ENCODE results near the gene GBGT1. TPM values are rescaled to one million over a fixed set of nuclear protein-coding genes. Genes with fewer than 3 reads are reported as not detected.

The GBGT1 gene
- total and polyA plus RNA-seq, 2 donors (not counting 1 experiment from before 2014, with no cell fraction given) = 2.6 to 4.1 TPM

GRCh38 chr9:133103987-133104505 is 59.7 kb downstream of the GBGT1 start:
- H3K36me3 ChIP-seq (ENCODE audit: control insufficient read depth, insufficient read depth, low read length) = peaks cover 32% of the 10 kb centered on the region
- H3K27me3 ChIP-seq (ENCODE audit: control insufficient read depth, insufficient read depth, low read length) = no peaks in the 10 kb centered on the region
- no peak overlapping the region for H3K27ac ChIP-seq (ENCODE audit: insufficient read depth, low read length)
- no peaks in the 10 kb centered on the region for H3K4me1 ChIP-seq (ENCODE audit: control insufficient read depth, extremely low read depth, insufficient read depth, low read length)
- TF ChIP-seq EZH2 (IDR thresholded peaks at IDR 0.05; ENCODE audit: low read length, missing control alignments) = no peak
- TF ChIP-seq, protein P1, sequence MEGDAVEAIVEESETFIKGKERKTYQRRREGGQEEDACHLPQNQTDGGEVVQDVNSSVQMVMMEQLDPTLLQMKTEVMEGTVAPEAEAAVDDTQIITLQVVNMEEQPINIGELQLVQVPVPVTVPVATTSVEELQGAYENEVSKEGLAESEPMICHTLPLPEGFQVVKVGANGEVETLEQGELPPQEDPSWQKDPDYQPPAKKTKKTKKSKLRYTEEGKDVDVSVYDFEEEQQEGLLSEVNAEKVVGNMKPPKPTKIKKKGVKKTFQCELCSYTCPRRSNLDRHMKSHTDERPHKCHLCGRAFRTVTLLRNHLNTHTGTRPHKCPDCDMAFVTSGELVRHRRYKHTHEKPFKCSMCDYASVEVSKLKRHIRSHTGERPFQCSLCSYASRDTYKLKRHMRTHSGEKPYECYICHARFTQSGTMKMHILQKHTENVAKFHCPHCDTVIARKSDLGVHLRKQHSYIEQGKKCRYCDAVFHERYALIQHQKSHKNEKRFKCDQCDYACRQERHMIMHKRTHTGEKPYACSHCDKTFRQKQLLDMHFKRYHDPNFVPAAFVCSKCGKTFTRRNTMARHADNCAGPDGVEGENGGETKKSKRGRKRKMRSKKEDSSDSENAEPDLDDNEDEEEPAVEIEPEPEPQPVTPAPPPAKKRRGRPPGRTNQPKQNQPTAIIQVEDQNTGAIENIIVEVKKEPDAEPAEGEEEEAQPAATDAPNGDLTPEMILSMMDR (conservative IDR thresholded peaks at IDR 0.05 in 1 of 2, IDR thresholded peaks at IDR 0.05 in 1 of 2; ENCODE audit: low read depth in 1 of 2, low read length in 2 of 2) = no peak
- no peaks in the 10 kb centered on the region for H4K20me1 ChIP-seq (ENCODE audit: control insufficient read depth, extremely low read depth, insufficient read depth, low read length)
- H3K4me2 ChIP-seq (ENCODE audit: extremely low read depth, insufficient read depth, low read length) = no peak overlapping the region
- H3K9me3 ChIP-seq (ENCODE audit: control insufficient read depth, insufficient read depth, low read depth, low read length) = no peaks in the 10 kb centered on the region
- H3K4me3 ChIP-seq (replicated peaks in 1 of 4; ENCODE audit: control extremely low read depth in 1 of 4, insufficient read depth in 1 of 4, low read depth in 3 of 4, low read length in 4 of 4) = no peak overlapping the region
- no peak overlapping the region for H2AFZ ChIP-seq (ENCODE audit: low read length)
- DNase-seq (ENCODE audit: low read depth in 2 of 2) = no peak
- H3K79me2 ChIP-seq (ENCODE audit: control insufficient read depth, insufficient read depth, low read length) = no peaks in the 10 kb centered on the region
- no peak overlapping the region for H3K9ac ChIP-seq (ENCODE audit: insufficient read depth, low read length)

GRCh38 chr9:133103183-133103986 is 60.3 kb downstream of the GBGT1 start:
- TF ChIP-seq EZH2 (IDR thresholded peaks at IDR 0.05; ENCODE audit: low read length, missing control alignments) = no peak
- TF ChIP-seq, protein P1 (conservative IDR thresholded peaks at IDR 0.05 in 1 of 2, IDR thresholded peaks at IDR 0.05 in 1 of 2; ENCODE audit: low read depth in 1 of 2, low read length in 2 of 2) = peak; percentile 84 to 93
- no peak overlapping the region for H3K27ac ChIP-seq (ENCODE audit: insufficient read depth, low read length)

More at GRCh38 chr9:133103183-133103986, 60.3 kb downstream of the GBGT1 start:
- Histone ChIP-seq H3K27me3 (ENCODE audit: control insufficient read depth, insufficient read depth, low read length) (no peaks in the 10 kb centered on the region), H3K36me3 (ENCODE audit: control insufficient read depth, insufficient read depth, low read length) (peaks cover 35% of the 10 kb centered on the region), H3K4me2 (ENCODE audit: extremely low read depth, insufficient read depth, low read length) (no peak overlapping the region), H3K4me1 (ENCODE audit: control insufficient read depth, extremely low read depth, insufficient read depth, low read length) (no peaks in the 10 kb centered on the region), H3K9me3 (ENCODE audit: control insufficient read depth, insufficient read depth, low read depth, low read length) (no peaks in the 10 kb centered on the region), H3K9ac (ENCODE audit: insufficient read depth, low read length) (no peak overlapping the region), H4K20me1 (ENCODE audit: control insufficient read depth, extremely low read depth, insufficient read depth, low read length) (no peaks in the 10 kb centered on the region), H2AFZ (ENCODE audit: low read length) (no peak overlapping the region), H3K4me3 (replicated peaks in 1 of 4; ENCODE audit: control extremely low read depth in 1 of 4, insufficient read depth in 1 of 4, low read depth in 3 of 4, low read length in 4 of 4) (no peak overlapping the region), H3K79me2 (ENCODE audit: control insufficient read depth, insufficient read depth, low read length) (no peaks in the 10 kb centered on the region)
- DNase-seq (ENCODE audit: low read depth in 2 of 2) = peak; percentile 10 to 32

Other genes starting within 250 kb of the GBGT1 start
- 32.1 and 41.5 TPM in 2 replicates for gene TSC1, start 219.3 kb downstream of the GBGT1 start, total RNA-seq
- gene TSC1, start 219.3 kb downstream of the GBGT1 start, polyA plus RNA-seq = 43.4 and 48.0 TPM in 2 replicates
- gene GFI1B, start 185.2 kb downstream of the GBGT1 start, total RNA-seq = under 0.01 TPM in 1 of 2 replicates, not detected in the other
- 0.02 and 0.06 TPM in 2 replicates for gene GFI1B, start 185.2 kb downstream of the GBGT1 start, polyA plus RNA-seq
- 32.4 TPM in 2 replicates for gene GTF3C5, start 132.9 kb downstream of the GBGT1 start, total RNA-seq
- gene GTF3C5, start 132.9 kb downstream of the GBGT1 start, polyA plus RNA-seq = 32.2 and 44.1 TPM in 2 replicates
- gene CEL, start 101.9 kb downstream of the GBGT1 start, total RNA-seq = under 0.01 and 0.33 TPM in 2 replicates
- 0.12 and 0.19 TPM in 2 replicates for gene CEL, start 101.9 kb downstream of the GBGT1 start, polyA plus RNA-seq
- gene RALGDS, start 42.7 kb downstream of the GBGT1 start, total RNA-seq = 16.2 and 23.6 TPM in 2 replicates
- gene RALGDS, start 42.7 kb downstream of the GBGT1 start, polyA plus RNA-seq = 16.6 and 22.4 TPM in 2 replicates
- not detected in 2 replicates for gene OBP2B, start 45.3 kb upstream of the GBGT1 start, total RNA-seq
- gene OBP2B, start 45.3 kb upstream of the GBGT1 start, polyA plus RNA-seq = not detected in 2 replicates
- not detected in 2 replicates for gene ABO, start 111.3 kb upstream of the GBGT1 start, total RNA-seq
- not detected in 2 replicates for gene ABO, start 111.3 kb upstream of the GBGT1 start, polyA plus RNA-seq
- 6.7 and 8.3 TPM in 2 replicates for gene SURF6, start 172.3 kb upstream of the GBGT1 start, total RNA-seq
- 3.9 and 4.8 TPM in 2 replicates for gene SURF6, start 172.3 kb upstream of the GBGT1 start, polyA plus RNA-seq
- 12.8 and 17.8 TPM in 2 replicates for gene MED22, start 184.2 kb upstream of the GBGT1 start, total RNA-seq
- gene MED22, start 184.2 kb upstream of the GBGT1 start, polyA plus RNA-seq = 13.9 and 14.8 TPM in 2 replicates
- gene RPL7A, start 184.3 kb upstream of the GBGT1 start, total RNA-seq = 1,820 and 2,853 TPM in 2 replicates
- 2,991 and 3,227 TPM in 2 replicates for gene RPL7A, start 184.3 kb upstream of the GBGT1 start, polyA plus RNA-seq
- 22.6 and 27.9 TPM in 2 replicates for gene SURF1, start 192.6 kb upstream of the GBGT1 start, total RNA-seq
- 31.7 and 36.8 TPM in 2 replicates for gene SURF1, start 192.6 kb upstream of the GBGT1 start, polyA plus RNA-seq
- 13.9 and 20.3 TPM in 2 replicates for gene SURF2, start 192.6 kb upstream of the GBGT1 start, total RNA-seq
- gene SURF2, start 192.6 kb upstream of the GBGT1 start, polyA plus RNA-seq = 11.2 and 16.5 TPM in 2 replicates
- gene SURF4, start 212.1 kb upstream of the GBGT1 start, total RNA-seq = 295 and 338 TPM in 2 replicates
- 358 and 384 TPM in 2 replicates for gene SURF4, start 212.1 kb upstream of the GBGT1 start, polyA plus RNA-seq
- gene STKLD1, start 212.5 kb upstream of the GBGT1 start, total RNA-seq = 0.51 and 0.99 TPM in 2 replicates
- gene STKLD1, start 212.5 kb upstream of the GBGT1 start, polyA plus RNA-seq = 0.62 and 0.79 TPM in 2 replicates

Data from fibroblast of lung (primary cell).